OCI-LY1 (cell line): ENCODE results near the gene NUDT5.

Experiments used
- EZH2 ChIP-seq: fragments of 200-600 bp; sonication (generic), shearing (Covaris generic); IDR thresholded peaks from 2 replicates; pipeline ENCODE4 v1.8.0; 2017; ENCODE audit warnings: borderline replicate concordance, mixed run types, mild to moderate bottlenecking, antibody characterized with exemption, low read length, moderate library complexity, mixed read lengths
- TF ChIP-seq, protein P1 (sequence below): fragments of 200-600 bp; sonication (generic), shearing (Covaris generic); IDR thresholded peaks from 2 replicates; pipeline ENCODE4 v1.5.1; 2017; ENCODE audit warnings: mild to moderate bottlenecking, antibody characterized with exemption, low read length, moderate library complexity, mixed read lengths

GRCh38 chr10:12198156-12198555, 2.5 kb upstream of the NUDT5 start:
- TF ChIP-seq, protein P1, sequence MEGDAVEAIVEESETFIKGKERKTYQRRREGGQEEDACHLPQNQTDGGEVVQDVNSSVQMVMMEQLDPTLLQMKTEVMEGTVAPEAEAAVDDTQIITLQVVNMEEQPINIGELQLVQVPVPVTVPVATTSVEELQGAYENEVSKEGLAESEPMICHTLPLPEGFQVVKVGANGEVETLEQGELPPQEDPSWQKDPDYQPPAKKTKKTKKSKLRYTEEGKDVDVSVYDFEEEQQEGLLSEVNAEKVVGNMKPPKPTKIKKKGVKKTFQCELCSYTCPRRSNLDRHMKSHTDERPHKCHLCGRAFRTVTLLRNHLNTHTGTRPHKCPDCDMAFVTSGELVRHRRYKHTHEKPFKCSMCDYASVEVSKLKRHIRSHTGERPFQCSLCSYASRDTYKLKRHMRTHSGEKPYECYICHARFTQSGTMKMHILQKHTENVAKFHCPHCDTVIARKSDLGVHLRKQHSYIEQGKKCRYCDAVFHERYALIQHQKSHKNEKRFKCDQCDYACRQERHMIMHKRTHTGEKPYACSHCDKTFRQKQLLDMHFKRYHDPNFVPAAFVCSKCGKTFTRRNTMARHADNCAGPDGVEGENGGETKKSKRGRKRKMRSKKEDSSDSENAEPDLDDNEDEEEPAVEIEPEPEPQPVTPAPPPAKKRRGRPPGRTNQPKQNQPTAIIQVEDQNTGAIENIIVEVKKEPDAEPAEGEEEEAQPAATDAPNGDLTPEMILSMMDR = no peak
- TF ChIP-seq EZH2 = no peak
